CD4-positive, alpha-beta memory T cell (primary cell): ENCODE measurements around the gene RAB36. TPM values are rescaled to one million over a fixed set of nuclear protein-coding genes. Genes with fewer than 3 reads are reported as not detected.

Experiments used
- CTCF ChIA-PET: fragments of 350-600 bp; sonication (Branson Sonifier 250); formaldehyde crosslinking; loops from one replicate; lab custom pipeline; 2021; ENCODE audit warnings: inconsistent platforms; ENCODE audit not compliant: partially characterized antibody; lab: Charles Lee
- POLR2A ChIA-PET: fragments of 350-600 bp; sonication (Branson Sonifier 250); formaldehyde crosslinking; loops from one replicate; lab custom pipeline; 2021; ENCODE audit not compliant: partially characterized antibody; lab: Charles Lee
- DNase-seq, 5 donors: peaks; one replicate each; pipeline versions ENCODE4 v3.0.0 to v3.0.0-alpha.2; 2020 to 2022; ENCODE audit warnings: mixed read lengths in 1 of 5
- H3K27ac ChIP-seq: one replicate; pipeline ENCODE4 v1.7.0; 2013; ENCODE audit warnings: low read depth, low read length
- H3K27me3 ChIP-seq: 2 replicates; pipeline ENCODE4 v1.7.0; 2013; ENCODE audit warnings: mild to moderate bottlenecking, low read length, moderate library complexity; ENCODE audit not compliant: insufficient read depth
- H3K36me3 ChIP-seq: 2 replicates; pipeline ENCODE4 v1.7.0; 2013; ENCODE audit warnings: mild to moderate bottlenecking, low read length, moderate library complexity; ENCODE audit not compliant: insufficient read depth
- H3K4me1 ChIP-seq: 2 replicates; pipeline ENCODE4 v1.7.0; 2013; ENCODE audit warnings: mild to moderate bottlenecking, low read length, moderate library complexity; ENCODE audit not compliant: insufficient read depth
- H3K4me3 ChIP-seq, 2 donors: one replicate each; pipeline ENCODE4 v1.7.0; 2013; ENCODE audit warnings: low read length in 2 of 2, mild to moderate bottlenecking in 1 of 2
- H3K9me3 ChIP-seq, 2 donors: one replicate each; pipeline ENCODE4 v1.7.0; 2013; ENCODE audit warnings: low read length in 2 of 2, control low read depth in 1 of 2; ENCODE audit not compliant: control insufficient read depth in 1 of 2
- H3K27ac Mint-ChIP-seq, 7 donors: one replicate each; pipeline ENCODE4 v1.8.0; 2020 to 2021; ENCODE audit warnings: mixed read lengths in 7 of 7, mild to moderate bottlenecking in 6 of 7, inconsistent platforms in 3 of 7, moderate library complexity in 3 of 7
- H3K27me3 Mint-ChIP-seq, 2 donors: one replicate each; pipeline ENCODE4 v1.8.0; 2020 to 2021; ENCODE audit warnings: mixed read lengths in 2 of 2
- H3K36me3 Mint-ChIP-seq, 2 donors: one replicate each; pipeline ENCODE4 v1.8.0; 2020 to 2021; ENCODE audit warnings: mixed read lengths in 2 of 2, inconsistent platforms in 1 of 2, mild to moderate bottlenecking in 1 of 2
- H3K4me1 Mint-ChIP-seq, 4 donors: one replicate each; pipeline ENCODE4 v1.8.0; 2020 to 2021; ENCODE audit warnings: mixed read lengths in 4 of 4, mild to moderate bottlenecking in 1 of 4
- H3K4me3 Mint-ChIP-seq, 8 donors: one replicate each; pipeline ENCODE4 v1.8.0; 2020 to 2021; ENCODE audit warnings: mixed read lengths in 8 of 8, mild to moderate bottlenecking in 7 of 8, moderate library complexity in 6 of 8, inconsistent platforms in 3 of 8
- H3K9me3 Mint-ChIP-seq, 8 donors: one replicate each; pipeline ENCODE4 v1.8.0; 2020 to 2021; ENCODE audit warnings: mixed read lengths in 8 of 8, mild to moderate bottlenecking in 5 of 8, inconsistent platforms in 3 of 8, moderate library complexity in 1 of 8
- intact Hi-C: fragments of 100-400 bp; cut with micrococcal nuclease; formaldehyde crosslinking; loops from one replicate; pipeline ENCODE4 v1.15.1; 2023
- polyA plus RNA-seq, 2 donors: library from polyadenylated mRNA; unstranded; fragments of 300-500 nt; fragmentation: Illumina TruSeq; gene quantifications; one replicate each; pipeline ENCODE4 v1.2.3, GENCODE V29; 2021
- total RNA-seq, 2 experiments: library from RNA; stranded (reverse); gene quantifications; one replicate each; pipeline ENCODE4 v1.2.3, GENCODE V29; 2021

The RAB36 gene
- total and polyA plus RNA-seq, 4 experiments from 2014 or later = 0.33 to 1.1 (median 0.63) TPM

DNA sequence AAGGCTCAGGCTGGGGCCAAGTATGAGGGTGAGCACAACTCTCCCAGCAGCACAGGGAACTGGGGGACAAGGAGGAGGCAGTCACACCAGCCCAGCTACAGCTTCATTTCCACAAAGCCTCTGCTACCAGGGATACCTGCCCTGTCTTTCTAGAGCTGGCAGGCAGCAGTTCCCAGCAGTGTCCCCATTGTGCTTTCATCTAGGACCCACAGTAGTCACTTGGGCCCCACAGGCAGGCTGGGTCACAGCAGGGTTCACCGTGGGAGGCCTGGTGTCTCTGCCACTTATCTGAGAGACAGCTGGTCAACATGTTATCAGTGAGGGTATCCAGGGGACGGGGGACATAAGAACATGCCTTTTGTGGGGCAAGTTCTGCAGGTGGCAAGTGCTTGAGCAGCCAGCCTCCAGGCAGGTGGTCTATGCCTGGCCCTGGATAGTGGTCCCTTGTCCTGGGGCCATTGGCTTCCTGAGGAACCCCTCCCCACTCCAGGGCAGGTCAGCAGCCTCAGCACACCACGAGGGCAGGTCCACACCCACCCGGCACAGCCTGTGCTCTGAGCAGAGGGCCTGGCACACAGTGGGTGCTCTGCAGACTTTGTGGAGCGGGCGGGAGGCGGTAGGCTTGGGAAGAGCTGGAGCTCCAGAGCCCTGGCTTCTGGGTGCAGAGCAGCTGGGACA, 45.0 kb upstream of the RAB36 start:
- no peaks in the 10 kb centered on the region for H3K4me1 Mint-ChIP-seq
- H3K4me3 Mint-ChIP-seq = no peak overlapping the region
- no peaks in the 10 kb centered on the region for H3K9me3 Mint-ChIP-seq
- Histone ChIP-seq H3K4me3 (no peak overlapping the region), H3K4me1 (no peaks in the 10 kb centered on the region), H3K36me3 (no peaks in the 10 kb centered on the region), H3K27ac (no peak overlapping the region), H3K27me3 (no peaks in the 10 kb centered on the region), H3K9me3 (no peaks in the 10 kb centered on the region)
- H3K36me3 Mint-ChIP-seq = no peaks in the 10 kb centered on the region
- POLR2A ChIA-PET = no interaction called here
- intact Hi-C loops = no loop called here
- CTCF ChIA-PET = no interaction called here
- peak overlapping the region in 1 of 7 donors; percentile 17 for H3K27ac Mint-ChIP-seq
- H3K27me3 Mint-ChIP-seq = no peaks in the 10 kb centered on the region
- DNase-seq = no peak

- Mint-ChIP-seq H3K4me3 (no peak overlapping the region), H3K9me3 (no peaks in the 10 kb centered on the region), H3K27ac (peak overlapping the region in 1 of 7 donors; percentile 61), H3K4me1 (no peaks in the 10 kb centered on the region), H3K36me3 (no peaks in the 10 kb centered on the region), H3K27me3 (no peaks in the 10 kb centered on the region)
- POLR2A ChIA-PET = no interaction called here
- DNase-seq = no peak
- H3K9me3 ChIP-seq = no peaks in the 10 kb centered on the region
- H3K4me3 ChIP-seq = no peak overlapping the region
- H3K36me3 ChIP-seq = no peaks in the 10 kb centered on the region
- CTCF ChIA-PET = no interaction called here
- H3K27me3 ChIP-seq = no peaks in the 10 kb centered on the region
- intact Hi-C loops = no loop called here
- H3K27ac ChIP-seq = no peak overlapping the region
- no peaks in the 10 kb centered on the region for H3K4me1 ChIP-seq
Measured at GRCh38 chr22:23101524-23101923, 43.8 kb upstream of the RAB36 start.

- intact Hi-C loops = no loop called here
- Histone ChIP-seq H3K9me3 (no peaks in the 10 kb centered on the region), H3K4me3 (no peak overlapping the region), H3K4me1 (no peaks in the 10 kb centered on the region), H3K36me3 (no peaks in the 10 kb centered on the region), H3K27ac (no peak overlapping the region), H3K27me3 (no peaks in the 10 kb centered on the region)
- Mint-ChIP-seq H3K4me3 (no peak overlapping the region), H3K9me3 (no peaks in the 10 kb centered on the region), H3K36me3 (no peaks in the 10 kb centered on the region), H3K4me1 (no peaks in the 10 kb centered on the region), H3K27me3 (no peaks in the 10 kb centered on the region), H3K27ac (peak overlapping the region in 1 of 7 donors; percentile 61)
- ChIA-PET CTCF (no interaction called here), POLR2A (no interaction called here)
- DNase-seq = no peak
Measured at GRCh38 chr22:23102002-23102655, 43.1 kb upstream of the RAB36 start.

DNA sequence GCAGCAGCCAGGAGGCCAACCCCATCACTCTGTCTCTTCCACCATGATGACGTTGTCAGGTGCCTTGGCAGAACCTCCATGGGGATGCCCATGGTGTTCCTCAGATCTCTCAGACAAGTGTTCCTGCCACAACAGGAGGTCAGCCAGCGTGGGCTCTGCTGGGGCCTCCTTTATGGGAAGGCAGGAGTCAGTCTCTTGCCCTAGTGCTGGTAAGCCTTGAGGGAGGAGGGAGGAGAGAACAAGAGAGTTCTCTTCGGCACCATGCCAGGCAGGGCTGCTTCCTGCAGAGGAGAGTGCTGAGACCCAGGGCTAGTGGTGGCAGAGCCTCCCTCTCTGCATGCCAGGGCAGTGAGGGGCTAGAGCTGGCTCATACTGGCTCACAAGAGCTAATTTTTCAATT, 42.5 kb upstream of the RAB36 start:
- H3K27ac Mint-ChIP-seq = peak overlapping the region in 1 of 7 donors; percentile 41

GRCh38 chr22:23103199-23103954, 41.9 kb upstream of the RAB36 start:
- intact Hi-C loops = no loop called here
- peaks cover 0 to 1% (median 0%) of the 10 kb centered on the region in 8 donors for H3K9me3 Mint-ChIP-seq
- Histone ChIP-seq H3K36me3 (no peaks in the 10 kb centered on the region), H3K4me1 (no peaks in the 10 kb centered on the region), H3K27me3 (no peaks in the 10 kb centered on the region), H3K9me3 (no peaks in the 10 kb centered on the region), H3K27ac (no peak overlapping the region), H3K4me3 (no peak overlapping the region)
- no peaks in the 10 kb centered on the region for H3K36me3 Mint-ChIP-seq
- no peak for DNase-seq
- no peak overlapping the region for H3K27ac Mint-ChIP-seq
- ChIA-PET POLR2A (no interaction called here), CTCF (interaction anchor here (1.1 kb wide), 1 partner anchor 395 kb away, joined by 3 read pairs; no protein-coding TSS in a partner anchor)
- H3K4me1 Mint-ChIP-seq = no peaks in the 10 kb centered on the region
- no peaks in the 10 kb centered on the region for H3K27me3 Mint-ChIP-seq
- H3K4me3 Mint-ChIP-seq = no peak overlapping the region

More for the DNA sequence above, 42.5 kb upstream of the RAB36 start:
- Mint-ChIP-seq H3K36me3 (no peaks in the 10 kb centered on the region), H3K4me1 (no peaks in the 10 kb centered on the region), H3K27me3 (no peaks in the 10 kb centered on the region), H3K4me3 (no peak overlapping the region), H3K9me3 (peaks cover 0 to 1% (median 0%) of the 10 kb centered on the region in 8 donors)
- no peak overlapping the region for H3K4me3 ChIP-seq
- CTCF ChIA-PET = no interaction called here
- no peaks in the 10 kb centered on the region for H3K4me1 ChIP-seq
- intact Hi-C loops = no loop called here
- no peak overlapping the region for H3K27ac ChIP-seq
- POLR2A ChIA-PET = no interaction called here
- DNase-seq = no peak
- no peaks in the 10 kb centered on the region for H3K9me3 ChIP-seq
- H3K36me3 ChIP-seq = no peaks in the 10 kb centered on the region
- H3K27me3 ChIP-seq = no peaks in the 10 kb centered on the region

DNA sequence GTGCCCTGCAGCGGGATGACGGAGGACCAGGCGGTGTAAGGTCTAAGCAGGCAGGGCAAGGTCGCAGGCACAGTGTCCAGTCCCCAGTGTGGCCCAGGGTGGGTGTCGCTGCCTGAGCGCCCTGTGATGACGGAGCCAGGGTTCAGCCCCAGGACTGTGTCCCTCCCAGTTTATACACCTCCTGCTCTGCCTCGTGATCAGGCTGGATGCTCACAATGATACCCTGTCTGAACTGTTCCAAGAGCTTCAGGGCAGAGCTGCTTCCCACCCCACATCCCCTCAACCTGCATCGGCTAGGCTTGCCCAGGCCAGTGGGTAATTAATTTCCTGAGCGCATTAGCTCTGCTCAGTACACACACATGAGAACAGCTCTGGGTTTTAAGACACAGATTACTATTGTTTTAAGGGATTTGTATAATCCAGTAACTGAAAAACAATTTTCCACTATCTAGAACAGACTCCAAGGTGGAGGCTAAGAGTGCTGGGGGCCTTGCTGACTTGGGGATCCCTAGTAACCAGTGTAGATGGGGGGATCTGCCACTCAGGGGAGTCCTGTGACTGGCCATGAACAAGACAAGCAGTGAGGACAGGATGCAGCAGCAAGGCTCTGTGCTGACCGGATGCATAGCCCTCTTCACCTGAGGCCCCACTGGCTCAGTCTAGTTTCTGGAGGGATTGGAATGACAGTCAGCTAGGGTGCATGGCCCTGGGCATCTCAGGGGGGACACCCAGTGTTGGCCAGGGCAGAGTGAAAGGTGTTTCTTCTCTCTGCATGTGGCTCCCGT, 40.9 kb upstream of the RAB36 start:
- POLR2A ChIA-PET = no interaction called here

More for the DNA sequence above, 40.9 kb upstream of the RAB36 start:
- no peaks in the 10 kb centered on the region for H3K9me3 ChIP-seq
- H3K4me1 ChIP-seq = no peaks in the 10 kb centered on the region
- Mint-ChIP-seq H3K4me1 (no peaks in the 10 kb centered on the region), H3K27ac (no peak overlapping the region), H3K27me3 (no peaks in the 10 kb centered on the region), H3K36me3 (no peaks in the 10 kb centered on the region), H3K9me3 (peaks cover 0 to 1% (median 0%) of the 10 kb centered on the region in 8 donors), H3K4me3 (no peak overlapping the region)
- no peak overlapping the region for H3K27ac ChIP-seq
- H3K27me3 ChIP-seq = no peaks in the 10 kb centered on the region
- no peak overlapping the region for H3K4me3 ChIP-seq
- intact Hi-C loops = no loop called here
- no peak for DNase-seq
- CTCF ChIA-PET = interaction anchor here (1.1 kb wide), 1 partner anchor 396 kb away, joined by 3 read pairs; no protein-coding TSS in a partner anchor
- H3K36me3 ChIP-seq = no peaks in the 10 kb centered on the region
